Activated CD4-positive, alpha-beta T cell treated with anti-CD3 and anti-CD28 coated beads for 36 hours (primary cell): Measurements from ENCODE around the gene SPTB. TPM values are rescaled to one million over a fixed set of nuclear protein-coding genes. Genes with fewer than 3 reads are reported as not detected.

ENCODE experiments used
- ATAC-seq: fragments of 200-7000 bp; cut with Tn5 transposase; one replicate; pipeline ENCODE4 v1.10.0; 2021; ENCODE audit warnings: mild to moderate bottlenecking, moderate library complexity
- CTCF ChIA-PET: fragments of 350-600 bp; sonication (Branson Sonifier 250); formaldehyde crosslinking; loops from one replicate; lab custom pipeline; 2021; ENCODE audit warnings: antibody characterized with exemption; lab: Charles Lee
- POLR2A ChIA-PET: fragments of 350-600 bp; sonication (Branson Sonifier 250); formaldehyde crosslinking; loops from one replicate; lab custom pipeline; 2021; ENCODE audit warnings: antibody characterized with exemption, inconsistent platforms; lab: Charles Lee
- DNase-seq: peaks from one replicate; pipeline ENCODE4 v3.0.0-alpha.2; 2020
- H3K27ac Mint-ChIP-seq: one replicate; pipeline ENCODE4 v1.8.0; 2021; ENCODE audit warnings: mixed read lengths
- H3K27me3 Mint-ChIP-seq: one replicate; pipeline ENCODE4 v1.8.0; 2021; ENCODE audit warnings: mixed read lengths
- H3K36me3 Mint-ChIP-seq: one replicate; pipeline ENCODE4 v1.8.0; 2021; ENCODE audit warnings: low read depth, mixed read lengths
- H3K4me1 Mint-ChIP-seq: one replicate; pipeline ENCODE4 v1.8.0; 2021; ENCODE audit warnings: mixed read lengths
- H3K4me3 Mint-ChIP-seq: one replicate; pipeline ENCODE4 v1.8.0; 2021; ENCODE audit warnings: mild to moderate bottlenecking, moderate library complexity, mixed read lengths
- H3K9me3 Mint-ChIP-seq: one replicate; pipeline ENCODE4 v1.8.0; 2021; ENCODE audit warnings: low read depth, mixed read lengths
- intact Hi-C, 2 experiments: fragments of 100-400 bp; cut with DNase I in 1 of 2; cut with micrococcal nuclease in 1 of 2; formaldehyde crosslinking; loops; one replicate each; pipeline versions ENCODE4 v1.14.2 to v1.15.1; 2022 to 2024; cut with DNase I, micrococcal nuclease
- total RNA-seq, 2 experiments: library from RNA; stranded (reverse); gene quantifications; one replicate each; pipeline ENCODE4 v1.2.3, GENCODE V29; 2021

SPTB gene
- total RNA-seq = under 1 TPM; 0.32 to 0.60 TPM

DNA sequence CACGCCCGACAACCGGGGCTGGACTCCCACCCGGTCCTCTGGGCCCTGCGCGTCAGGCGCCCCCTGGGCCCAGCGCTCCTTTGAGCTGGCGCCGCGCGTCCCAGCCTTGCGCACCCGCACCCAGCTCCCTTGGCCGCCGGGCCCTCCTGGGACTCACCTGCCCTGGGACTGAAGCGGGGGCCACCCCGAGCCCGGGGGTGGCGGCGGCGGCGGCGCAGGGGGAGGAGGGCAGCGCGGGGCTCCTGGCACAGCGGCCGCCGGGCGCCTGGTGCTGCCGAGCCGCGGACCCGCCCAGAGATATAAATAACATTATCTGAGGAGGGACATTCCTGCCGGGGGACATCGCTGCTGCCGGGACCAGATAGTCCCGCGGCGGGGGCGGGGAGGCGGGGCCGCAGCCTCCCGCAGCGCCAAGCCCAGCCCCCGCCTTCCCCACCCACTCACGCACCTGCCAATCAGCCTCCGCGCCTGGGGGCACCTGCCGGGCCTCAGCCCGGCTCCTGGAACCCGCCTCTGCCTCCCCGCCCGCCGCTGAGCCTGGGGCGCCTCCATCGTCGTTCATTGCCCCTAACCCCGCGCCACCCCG lies at the start of gene SPTB:
SPTB (minus strand) TSS at position 273 of the 586 bp plus-strand sequence. CDS start 56,813 bp downstream, outside the sequence.
- H3K27me3 Mint-ChIP-seq = peaks cover 25% of the 10 kb centered on the region
- H3K27ac Mint-ChIP-seq = no peak within 1 kb of the TSS
- peak within 1 kb of the TSS; percentile 72 for H3K4me3 Mint-ChIP-seq
- peak; percentile 72 for ATAC-seq
- POLR2A ChIA-PET = interaction anchor here (1.4 kb wide), 1 partner anchor 35 kb away, joined by 5 read pairs; the partner anchor contains the start of gene CHURC1
- H3K36me3 Mint-ChIP-seq = no peaks in the 10 kb centered on the region
- DNase-seq = peak; percentile 79
- H3K4me1 Mint-ChIP-seq = peaks cover 10% of the 10 kb centered on the region
- H3K9me3 Mint-ChIP-seq = no peaks in the 10 kb centered on the region
- CTCF ChIA-PET = interaction anchor here (1.0 to 7.2 kb wide), 2 partner anchors 12 to 405 kb away, joined by 3 to 63 read pairs; no protein-coding TSS in a partner anchor
- intact Hi-C loops = loop anchor here in 1 of 2 experiments (1.0 to 10.0 kb wide), 3 partner anchors 35 to 535 kb away; partner anchors contain the start of genes CHURC1 and HSPA2

DNA sequence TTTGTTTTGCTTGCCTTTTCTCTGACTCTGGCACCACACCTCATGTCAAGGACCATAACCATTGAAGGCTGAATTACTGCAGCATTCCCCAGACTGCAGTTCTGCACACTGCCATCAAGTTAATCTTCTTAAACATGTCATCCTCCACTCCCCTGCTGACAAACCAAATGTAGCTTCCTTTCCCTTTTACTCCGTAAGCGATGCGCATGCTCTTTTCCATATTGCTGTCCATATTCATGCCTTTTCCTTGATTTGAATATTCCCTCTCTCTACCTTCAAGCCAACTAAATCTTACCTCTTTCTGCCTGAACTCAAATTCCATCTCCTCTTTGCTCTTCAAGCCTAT lies 49.3 kb upstream of the SPTB start:
- H3K36me3 Mint-ChIP-seq = peaks cover 39% of the 10 kb centered on the region
- DNase-seq (no peak), ATAC-seq (no peak)
- intact Hi-C loops = loop anchor here in 1 of 2 experiments (2.0 to 5.0 kb wide), 2 partner anchors 14 to 168 kb away; partner anchors contain the start of gene CHURC1
- no peak overlapping the region for H3K27ac Mint-ChIP-seq
- CTCF ChIA-PET = no interaction called here
- H3K4me1 Mint-ChIP-seq = peaks cover 26% of the 10 kb centered on the region
- H3K27me3 Mint-ChIP-seq = no peaks in the 10 kb centered on the region
- POLR2A ChIA-PET = no interaction called here
- no peak overlapping the region for H3K4me3 Mint-ChIP-seq
- H3K9me3 Mint-ChIP-seq = no peaks in the 10 kb centered on the region

DNA sequence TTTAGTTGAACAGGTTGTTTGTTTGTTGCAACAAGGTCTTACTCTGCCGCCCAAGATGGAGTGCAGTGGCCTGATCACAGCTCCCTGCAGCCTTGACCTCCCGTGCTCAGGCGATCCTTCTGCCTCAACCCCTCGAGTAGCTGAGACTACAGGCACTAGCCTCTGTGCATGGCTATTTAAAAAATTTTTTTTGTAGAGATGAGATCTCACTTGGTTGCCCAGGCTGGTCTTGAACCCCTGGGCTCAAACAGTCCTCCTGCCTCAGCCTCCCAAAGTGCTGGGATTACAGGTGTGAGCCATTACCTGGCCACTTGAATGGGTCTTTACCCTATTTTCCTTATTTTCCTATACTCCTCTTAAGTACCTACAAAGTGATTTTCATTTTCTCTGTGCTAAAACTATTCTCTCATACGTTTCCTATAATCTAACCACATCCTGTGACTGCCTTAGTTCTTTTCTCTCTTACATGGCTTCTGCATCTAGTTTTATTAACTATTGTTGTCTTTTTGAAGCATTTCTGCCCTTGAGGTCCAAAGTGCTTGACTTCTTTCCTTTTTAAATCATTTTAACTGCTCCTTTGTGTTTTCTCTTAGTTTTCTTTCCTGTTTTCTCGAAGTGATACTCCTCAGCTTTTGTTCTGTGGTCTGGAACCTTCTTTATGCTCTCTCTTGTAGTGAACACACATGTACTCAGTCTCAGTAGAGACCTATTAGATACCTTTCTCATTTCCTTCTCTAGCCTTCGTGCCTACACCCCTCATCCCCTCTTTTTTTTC lies 48.7 kb upstream of the SPTB start:
- no peaks in the 10 kb centered on the region for H3K9me3 Mint-ChIP-seq
- CTCF ChIA-PET = no interaction called here
- peaks cover 31% of the 10 kb centered on the region for H3K4me1 Mint-ChIP-seq
- no peak overlapping the region for H3K4me3 Mint-ChIP-seq
- intact Hi-C loops = loop anchor here (1.0 to 5.0 kb wide), 3 partner anchors 14 to 169 kb away; partner anchors contain the start of gene CHURC1 (in 2 of the 2)
- no peak overlapping the region for H3K27ac Mint-ChIP-seq
- peak; percentile 81 for ATAC-seq
- no peaks in the 10 kb centered on the region for H3K27me3 Mint-ChIP-seq
- POLR2A ChIA-PET = no interaction called here
- peaks cover 39% of the 10 kb centered on the region for H3K36me3 Mint-ChIP-seq
- no peak for DNase-seq

DNA sequence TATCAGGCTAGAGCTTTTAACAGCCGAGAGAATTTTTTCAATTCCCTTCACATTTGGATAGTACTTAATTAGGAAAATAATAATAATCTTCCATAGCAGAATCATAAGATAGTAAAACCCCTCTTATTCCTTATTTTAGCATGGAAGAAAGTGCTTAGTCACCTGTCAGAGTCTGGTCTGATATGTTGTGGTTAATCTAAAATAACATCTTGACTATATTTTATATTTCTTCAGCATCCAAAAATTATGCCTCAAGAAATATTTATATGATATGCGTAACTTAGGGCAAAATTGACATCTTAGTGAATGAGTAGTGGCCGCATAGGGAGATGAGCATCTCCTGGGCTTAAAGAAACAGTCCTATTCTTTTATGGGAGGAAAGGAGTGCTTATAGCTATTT lies 47.3 kb upstream of the SPTB start:
- intact Hi-C loops = loop anchor here in 1 of 2 experiments (5.0 kb wide), 1 partner anchor 170 kb away; no protein-coding TSS in a partner anchor
- ChIA-PET CTCF (interaction anchor here (0.5 to 1.8 kb wide), 7 partner anchors 10 to 255 kb away, joined by 3 to 13 read pairs (median 4); no protein-coding TSS in a partner anchor), POLR2A (interaction anchor here (0.5 kb wide), 2 partner anchors 456 to 1134 kb away, joined by 3 read pairs; no protein-coding TSS in a partner anchor)
- ATAC-seq (no peak), DNase-seq (no peak)
- Mint-ChIP-seq H3K9me3 (no peaks in the 10 kb centered on the region), H3K27ac (peak overlapping the region; percentile 59), H3K36me3 (peaks cover 34% of the 10 kb centered on the region), H3K4me1 (peaks cover 30% of the 10 kb centered on the region), H3K27me3 (no peaks in the 10 kb centered on the region), H3K4me3 (no peak overlapping the region)

DNA sequence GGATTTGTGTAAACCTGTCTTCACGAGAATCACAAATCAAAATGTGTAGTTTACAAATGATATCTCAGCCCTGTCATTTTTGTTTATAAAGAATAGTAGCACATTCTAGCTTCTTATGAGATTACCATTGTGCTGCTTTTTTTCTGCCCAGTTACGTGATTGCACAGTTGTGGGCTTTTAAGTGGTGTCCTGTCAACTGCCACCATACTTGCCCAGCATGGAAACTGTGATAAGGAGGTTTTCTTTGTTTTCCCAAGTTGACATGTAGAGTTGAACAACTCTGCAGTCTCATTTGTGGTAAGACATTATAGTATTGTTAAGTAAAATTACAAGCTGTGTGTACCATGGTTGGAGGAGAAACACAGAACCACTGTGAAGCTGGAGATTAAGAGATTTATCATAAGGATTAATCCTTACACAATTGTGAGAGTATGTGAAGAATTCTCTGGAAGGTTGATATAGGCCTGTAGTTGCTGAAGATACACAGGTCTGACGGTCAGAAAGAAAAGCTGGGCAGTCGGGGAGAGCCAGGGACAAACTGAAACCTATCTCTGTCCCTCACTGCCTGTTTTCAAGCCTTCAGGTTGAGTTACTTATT lies 46.8 kb upstream of the SPTB start:
- CTCF ChIA-PET = interaction anchor here (0.5 to 1.8 kb wide), 8 partner anchors 10 to 270 kb away, joined by 3 to 13 read pairs (median 4); no protein-coding TSS in a partner anchor
- H3K36me3 Mint-ChIP-seq = peaks cover 38% of the 10 kb centered on the region
- peaks cover 4% of the 10 kb centered on the region for H3K9me3 Mint-ChIP-seq
- no peak for DNase-seq
- peaks cover 35% of the 10 kb centered on the region for H3K4me1 Mint-ChIP-seq
- no peak overlapping the region for H3K4me3 Mint-ChIP-seq
- peak; percentile 10 for ATAC-seq
- POLR2A ChIA-PET = interaction anchor here (0.5 kb wide), 2 partner anchors 455 to 1134 kb away, joined by 3 read pairs; no protein-coding TSS in a partner anchor
- H3K27me3 Mint-ChIP-seq = no peaks in the 10 kb centered on the region
- intact Hi-C loops = loop anchor here in 1 of 2 experiments (5.0 kb wide), 1 partner anchor 171 kb away; no protein-coding TSS in a partner anchor
- H3K27ac Mint-ChIP-seq = peak overlapping the region; percentile 59

DNA sequence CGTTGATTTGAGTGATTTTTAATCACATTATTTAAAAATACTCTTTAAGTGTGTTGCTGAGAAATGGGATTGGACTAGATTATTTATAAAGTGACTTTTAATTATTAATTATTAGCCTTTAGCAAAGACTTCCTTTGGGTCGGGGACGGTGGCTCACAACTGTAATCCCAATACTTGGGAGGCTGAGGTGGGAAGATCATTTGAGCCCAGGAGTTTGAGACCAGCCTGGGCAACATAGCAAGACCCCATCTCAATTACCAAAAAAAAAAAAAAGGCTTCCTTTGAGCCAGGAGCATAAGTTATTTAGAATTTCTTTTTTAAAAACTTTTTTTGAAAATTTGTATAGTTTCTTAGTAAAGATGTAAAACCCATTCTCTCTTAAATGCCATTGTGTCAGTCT lies 43.3 kb upstream of the SPTB start:
- peaks cover 4% of the 10 kb centered on the region for H3K9me3 Mint-ChIP-seq
- peaks cover 57% of the 10 kb centered on the region for H3K4me1 Mint-ChIP-seq
- intact Hi-C loops = no loop called here
- ATAC-seq (no peak), DNase-seq (no peak)
- no peak overlapping the region for H3K4me3 Mint-ChIP-seq
- no peak overlapping the region for H3K27ac Mint-ChIP-seq
- ChIA-PET CTCF (interaction anchor here (0.6 to 2.1 kb wide), 2 partner anchors 8 to 521 kb away, joined by 4 to 9 read pairs; partner anchors contain the start of gene CHURC1), POLR2A (no interaction called here)
- H3K36me3 Mint-ChIP-seq = peaks cover 41% of the 10 kb centered on the region
- H3K27me3 Mint-ChIP-seq = no peaks in the 10 kb centered on the region

DNA sequence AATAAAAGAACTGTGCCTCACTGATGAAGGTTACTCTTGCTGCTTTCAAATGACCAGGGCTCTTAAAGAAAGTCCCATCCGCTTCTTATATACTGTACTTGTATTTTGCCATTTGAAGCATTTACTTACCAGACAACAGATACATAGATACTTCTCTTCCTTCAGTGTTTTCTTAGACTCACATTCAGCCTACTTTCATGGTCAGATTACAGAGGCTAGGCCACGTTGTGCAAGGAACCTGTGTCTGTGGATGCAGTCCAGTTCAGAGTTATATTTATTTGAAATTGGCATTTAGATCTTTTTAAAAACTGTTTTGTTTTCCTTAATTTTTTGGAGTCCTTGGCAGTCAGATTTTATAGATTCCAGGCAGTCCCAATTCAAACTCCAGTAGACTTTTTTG lies 40.8 kb upstream of the SPTB start:
- ATAC-seq (no peak), DNase-seq (no peak)
- CTCF ChIA-PET = interaction anchor here (1.0 to 1.4 kb wide), 2 partner anchors 11 to 417 kb away, joined by 3 read pairs; no protein-coding TSS in a partner anchor
- POLR2A ChIA-PET = no interaction called here
- Mint-ChIP-seq H3K36me3 (peaks cover 46% of the 10 kb centered on the region), H3K27ac (peak overlapping the region; percentile 11), H3K9me3 (peaks cover 4% of the 10 kb centered on the region), H3K4me1 (peaks cover 68% of the 10 kb centered on the region), H3K27me3 (no peaks in the 10 kb centered on the region), H3K4me3 (no peak overlapping the region)
- intact Hi-C loops = no loop called here

DNA sequence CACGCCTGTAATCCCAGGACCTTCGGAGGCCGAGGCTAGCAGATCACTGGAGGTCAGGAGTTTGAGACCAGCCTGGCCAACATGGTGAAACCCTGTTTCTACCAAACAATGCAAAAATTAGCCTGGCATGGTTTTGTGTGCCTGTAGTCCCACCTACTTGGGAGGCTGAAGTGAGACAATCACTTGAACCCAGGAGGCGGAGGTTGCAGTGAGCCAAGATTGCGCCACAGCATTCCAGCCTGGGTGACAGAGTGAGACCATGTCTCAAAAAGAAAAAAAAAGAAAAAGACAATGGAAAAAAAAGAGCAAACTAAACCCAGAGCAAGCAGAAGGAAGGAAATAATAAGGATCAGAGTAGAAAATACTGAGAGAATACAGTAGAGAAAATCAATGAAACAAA lies 39.9 kb upstream of the SPTB start:
- POLR2A ChIA-PET = interaction anchor here (0.6 kb wide), 1 partner anchor 246 kb away, joined by 3 read pairs; no protein-coding TSS in a partner anchor
- peaks cover 4% of the 10 kb centered on the region for H3K9me3 Mint-ChIP-seq
- no peak for ATAC-seq
- H3K4me3 Mint-ChIP-seq = no peak overlapping the region
- peak overlapping the region; percentile 19 for H3K27ac Mint-ChIP-seq
- DNase-seq = no peak
- H3K36me3 Mint-ChIP-seq = peaks cover 50% of the 10 kb centered on the region
- CTCF ChIA-PET = interaction anchor here (1.4 to 2.1 kb wide), 2 partner anchors 12 to 17 kb away, joined by 3 to 5 read pairs; no protein-coding TSS in a partner anchor
- H3K27me3 Mint-ChIP-seq = no peaks in the 10 kb centered on the region
- peaks cover 72% of the 10 kb centered on the region for H3K4me1 Mint-ChIP-seq
- intact Hi-C loops = loop anchor here in 1 of 2 experiments (10.0 kb wide), 1 partner anchor 1275 kb away; the partner anchor contains the start of gene WDR89

DNA sequence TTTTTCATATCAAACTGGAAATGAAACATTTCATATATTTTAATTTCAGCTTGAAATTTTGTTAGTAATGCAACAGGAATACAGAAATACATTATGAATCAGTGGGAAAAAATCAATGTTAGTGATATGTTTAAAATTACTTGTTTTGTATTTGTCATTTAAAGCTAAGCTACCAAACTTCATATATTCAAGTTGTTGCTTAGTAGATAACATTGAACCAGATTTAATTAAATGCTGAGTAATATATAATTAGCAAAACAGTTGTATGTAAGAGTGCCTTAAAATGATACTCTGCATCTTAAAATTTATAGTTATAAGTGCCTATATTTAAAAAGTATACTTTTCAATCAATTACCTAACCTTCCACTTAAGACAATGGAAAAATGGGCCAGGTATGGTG lies 39.5 kb upstream of the SPTB start:
- ATAC-seq = no peak
- peaks cover 47% of the 10 kb centered on the region for H3K36me3 Mint-ChIP-seq

DNA sequence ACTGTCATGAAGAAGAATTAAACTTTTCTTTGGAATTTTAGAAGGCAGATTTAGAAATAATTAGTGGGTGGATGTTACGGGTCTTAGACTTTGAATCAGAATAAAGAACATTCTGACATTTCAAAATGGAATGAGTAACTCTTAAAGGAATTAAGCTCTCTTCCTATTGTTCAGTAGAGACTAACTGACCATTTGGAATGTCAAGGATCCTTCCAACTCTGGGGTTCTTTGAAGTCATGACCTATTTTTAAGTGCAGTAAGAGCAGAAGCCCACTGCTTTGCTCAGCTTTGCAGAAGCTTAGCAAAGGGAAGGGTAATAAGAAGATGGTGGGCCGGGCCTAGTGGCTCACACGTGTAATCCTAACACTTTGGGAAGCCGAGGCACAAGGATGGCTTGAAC lies 38.5 kb upstream of the SPTB start:
- DNase-seq (no peak), ATAC-seq (no peak)
- intact Hi-C loops = loop anchor here in 1 of 2 experiments (10.0 kb wide), 1 partner anchor 1273 kb away; the partner anchor contains the start of gene WDR89
- CTCF ChIA-PET = interaction anchor here (0.7 to 2.1 kb wide), 4 partner anchors 19 to 684 kb away, joined by 3 to 5 read pairs (median 4); partner anchors contain the start of gene FNTB
- Mint-ChIP-seq H3K4me1 (peaks cover 67% of the 10 kb centered on the region), H3K27me3 (no peaks in the 10 kb centered on the region), H3K4me3 (no peak overlapping the region), H3K9me3 (peaks cover 4% of the 10 kb centered on the region), H3K27ac (peak overlapping the region; percentile 67), H3K36me3 (peaks cover 43% of the 10 kb centered on the region)
- POLR2A ChIA-PET = no interaction called here

More for the DNA sequence above, 39.5 kb upstream of the SPTB start:
- ChIA-PET POLR2A (no interaction called here), CTCF (interaction anchor here (0.7 to 2.1 kb wide), 2 partner anchors 18 to 30 kb away, joined by 3 to 5 read pairs; no protein-coding TSS in a partner anchor)
- intact Hi-C loops = loop anchor here in 1 of 2 experiments (10.0 kb wide), 1 partner anchor 1274 kb away; the partner anchor contains the start of gene WDR89
- Mint-ChIP-seq H3K27ac (no peak overlapping the region), H3K9me3 (peaks cover 4% of the 10 kb centered on the region), H3K4me1 (peaks cover 68% of the 10 kb centered on the region), H3K27me3 (no peaks in the 10 kb centered on the region), H3K4me3 (no peak overlapping the region)
- DNase-seq = no peak
